T-helper 2 cell treated with Interferon-gamma antibody and Interleukin-4, amounts not matched to agents 100 ng/mL and 5 ng/mL, for 36 hours (primary cell): ENCODE measurements around the gene HERC2. TPM values are rescaled to one million over a fixed set of nuclear protein-coding genes. Genes with fewer than 3 reads are reported as not detected.

ENCODE experiments used
- intact Hi-C: fragments of 100-400 bp; cut with micrococcal nuclease; formaldehyde crosslinking; loops from one replicate; pipeline ENCODE4 v1.15.1; 2023
- total RNA-seq: library from RNA; stranded (reverse); gene quantifications from 2 replicates; pipeline ENCODE4 v1.2.3, GENCODE V29; 2022

The HERC2 gene
- total RNA-seq, 1 donor from 2014 or later, result 45.9 TPM

DNA sequence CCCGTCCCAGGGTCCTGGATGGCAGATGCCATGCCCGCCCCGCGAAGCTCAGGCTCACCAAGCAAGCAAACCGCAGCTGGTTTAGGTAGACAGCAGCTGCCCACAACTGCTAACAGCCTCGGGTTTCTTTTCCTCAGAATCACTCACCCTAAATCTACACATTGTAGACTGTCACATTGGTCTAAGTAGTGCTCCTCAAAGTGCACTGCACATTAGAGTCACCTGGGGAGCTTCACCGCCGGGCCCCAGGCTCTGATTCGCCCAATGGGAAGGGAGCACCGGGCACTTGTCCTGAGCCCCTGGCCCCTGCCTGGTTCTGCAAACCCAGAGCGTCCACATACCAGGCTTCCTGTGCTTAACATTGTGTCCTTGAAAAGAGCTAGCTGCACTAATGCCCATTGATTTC is 223.6 kb downstream of the HERC2 start:
- intact Hi-C loops, result no loop called here

DNA sequence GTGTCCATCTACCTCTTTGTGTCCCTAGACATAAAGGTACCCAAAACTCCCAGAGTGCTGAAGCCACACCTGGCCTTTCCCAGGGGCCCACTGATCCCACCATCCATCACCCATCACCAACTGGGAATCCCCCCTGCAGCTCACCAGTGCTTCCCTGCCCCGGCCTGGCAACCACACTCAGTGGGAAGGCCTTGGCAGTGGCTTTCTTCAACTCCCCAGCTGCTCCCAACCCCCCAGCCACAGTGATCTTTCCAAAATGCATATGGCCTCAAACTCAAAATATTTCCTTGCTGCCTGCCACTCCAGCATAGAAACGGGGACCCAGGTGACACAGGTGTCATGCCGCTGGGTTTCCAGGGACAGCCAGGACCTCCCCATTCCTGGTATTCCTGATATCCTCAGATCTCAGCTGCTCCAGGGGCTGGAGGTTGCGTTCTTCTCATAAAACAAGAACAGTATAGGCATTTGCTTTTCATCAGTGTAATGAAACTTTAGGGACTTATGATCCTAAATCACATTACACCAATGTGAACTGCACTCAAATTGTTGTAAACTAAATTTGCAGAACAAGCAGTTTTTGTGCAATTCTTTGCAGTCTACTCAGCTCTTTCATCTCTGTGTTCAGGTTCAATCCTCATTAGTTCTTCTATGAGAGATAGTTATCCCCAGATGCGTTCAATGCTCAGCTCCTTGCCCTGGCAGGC is 224.2 kb downstream of the HERC2 start:
- intact Hi-C loops, result no loop called here

DNA sequence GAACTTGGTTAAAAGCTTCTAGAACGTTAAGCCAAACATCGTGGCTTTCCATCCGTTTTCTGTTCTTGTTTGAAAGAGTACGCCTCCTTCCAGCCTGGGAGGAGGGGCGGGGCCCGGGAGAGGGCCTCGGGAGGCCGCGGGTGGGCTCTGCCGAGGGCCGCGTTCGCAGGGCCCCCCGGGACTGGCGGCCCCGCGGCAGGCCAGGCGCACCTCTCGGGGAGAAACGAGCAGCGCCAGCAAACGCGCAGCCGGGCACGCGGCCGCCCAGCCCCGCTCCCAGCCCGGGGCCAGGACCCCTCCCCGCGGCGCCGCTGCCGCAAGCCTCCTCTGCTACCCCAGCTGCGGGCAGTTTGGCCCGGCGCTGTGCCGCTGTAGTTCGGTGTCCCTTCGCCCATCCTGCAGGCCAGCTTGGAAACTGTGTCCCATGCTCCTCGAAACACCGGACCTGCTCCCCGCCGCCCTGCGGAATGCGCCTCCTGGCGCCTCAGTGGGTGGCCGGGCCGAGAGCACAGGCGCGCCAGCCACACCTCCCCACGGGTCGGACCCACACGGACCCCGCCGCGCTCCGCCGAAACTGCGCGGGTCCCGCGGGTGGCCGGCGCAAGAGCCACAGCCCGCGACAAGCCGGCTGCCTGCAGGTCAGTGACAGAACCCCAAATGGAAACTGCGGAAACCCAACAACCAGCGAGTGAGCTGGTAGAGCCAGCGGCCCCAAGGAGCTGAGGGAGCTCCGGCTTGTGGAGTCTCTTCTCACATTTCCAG is 225.1 kb downstream of the HERC2 start:
- intact Hi-C loops, result no loop called here

DNA sequence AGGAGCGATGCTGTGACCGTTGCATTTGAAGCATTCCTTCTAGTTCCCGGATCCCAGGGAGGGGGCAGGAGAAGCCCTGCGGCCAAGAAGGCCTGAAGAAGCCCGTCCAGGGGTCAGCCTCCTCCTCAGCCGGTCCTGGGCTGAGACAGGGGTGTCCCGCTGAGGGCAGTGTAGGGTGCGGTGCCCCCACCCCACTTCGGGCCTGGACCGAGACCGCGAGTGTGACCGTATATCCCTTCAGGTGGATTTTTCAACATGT is 225.6 kb downstream of the HERC2 start:
- intact Hi-C loops, result no loop called here

DNA sequence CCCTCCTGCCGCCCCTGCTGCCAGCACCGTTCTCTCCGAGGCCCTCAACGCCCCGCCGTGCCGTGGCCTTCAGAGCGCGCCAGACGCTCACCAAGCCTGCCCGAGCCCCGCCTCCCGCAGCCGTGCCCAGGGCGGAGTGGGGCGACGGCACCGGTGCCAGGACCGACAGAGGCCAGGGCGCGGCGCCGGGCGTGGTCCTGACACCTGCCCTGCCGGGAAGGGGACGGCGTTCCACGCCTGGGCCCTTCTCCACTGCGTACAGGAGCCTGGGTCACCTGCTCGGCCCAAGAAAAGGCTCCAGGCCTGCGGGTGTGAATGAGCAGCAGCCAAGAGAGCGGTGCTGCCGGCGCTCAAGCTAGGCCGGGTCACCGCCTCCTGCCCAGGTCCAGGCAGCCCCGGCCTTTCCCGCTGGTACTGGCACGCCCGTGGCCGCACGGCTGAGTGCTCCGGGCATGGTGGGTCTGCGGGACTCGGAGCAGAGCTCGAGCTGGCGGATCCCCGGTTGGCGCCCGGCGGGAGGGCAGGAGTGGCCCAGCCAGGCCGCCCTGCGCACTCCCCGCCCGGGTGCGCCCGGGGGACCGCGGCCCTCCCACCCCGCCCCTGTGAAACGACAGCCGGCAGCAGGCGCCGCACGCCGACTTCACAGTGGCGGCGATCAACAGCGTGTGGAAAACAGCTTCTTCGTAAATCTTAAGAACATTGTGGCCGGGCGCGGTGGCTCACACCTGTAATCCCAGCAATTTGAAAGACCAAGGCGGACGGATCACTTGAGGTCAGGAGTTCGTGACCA is 227.1 kb downstream of the HERC2 start:
- intact Hi-C loops, result no loop called here

DNA sequence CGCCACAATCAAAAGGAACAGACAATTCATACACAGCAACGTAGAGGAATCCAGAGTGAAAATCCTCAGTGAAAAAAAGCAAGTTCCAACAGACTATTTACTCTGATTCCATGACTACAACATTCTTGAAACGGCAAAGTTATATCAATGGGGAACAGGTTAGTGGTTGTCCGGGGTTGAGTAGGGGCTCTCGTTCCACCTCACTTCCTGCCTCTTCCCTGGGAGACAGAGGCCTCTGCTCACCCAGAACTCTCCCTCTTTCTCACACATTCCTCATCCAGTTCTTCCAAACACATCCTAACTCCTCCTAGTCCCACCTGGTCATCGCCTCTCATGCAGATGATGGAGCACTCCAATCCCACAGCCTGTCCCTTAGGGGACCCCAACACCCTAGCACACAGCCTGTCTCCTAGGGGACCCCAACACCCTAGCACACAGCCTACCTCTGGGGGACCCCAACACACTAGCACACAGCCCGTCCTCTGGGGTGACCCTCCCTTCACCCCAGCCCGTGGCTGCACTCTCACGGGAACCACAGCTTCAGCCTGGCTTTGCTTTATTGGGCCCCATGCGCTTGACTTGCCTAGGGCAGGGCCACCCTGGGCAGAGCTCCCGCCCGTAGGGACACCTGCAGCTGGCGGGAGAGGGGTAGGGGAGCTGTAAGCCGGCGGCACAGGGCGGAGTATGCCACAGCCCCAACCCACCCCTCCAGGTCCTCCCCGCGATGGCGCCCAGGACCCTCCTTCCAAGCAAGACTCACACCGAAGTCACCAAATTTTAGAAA is 228.0 kb downstream of the HERC2 start:
- intact Hi-C loops, result no loop called here

DNA sequence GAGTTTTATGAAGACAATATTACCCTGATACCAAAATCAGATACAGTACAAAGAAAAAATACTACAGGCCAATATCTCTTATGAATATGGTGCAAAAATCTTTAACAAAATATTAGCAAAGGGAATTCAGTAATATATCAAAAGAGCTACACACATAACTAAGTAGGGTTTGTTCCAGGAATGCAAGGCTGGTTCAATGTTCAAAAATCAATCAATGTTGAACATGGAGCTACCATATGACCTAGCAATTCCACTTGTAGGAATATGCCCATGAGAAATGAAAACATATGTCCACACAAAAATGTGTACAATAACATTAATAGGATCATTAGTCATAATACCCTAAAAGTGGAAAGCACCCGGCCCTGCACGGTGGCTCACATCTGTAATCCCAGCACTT is 230.7 kb downstream of the HERC2 start:
- intact Hi-C loops, result no loop called here

DNA sequence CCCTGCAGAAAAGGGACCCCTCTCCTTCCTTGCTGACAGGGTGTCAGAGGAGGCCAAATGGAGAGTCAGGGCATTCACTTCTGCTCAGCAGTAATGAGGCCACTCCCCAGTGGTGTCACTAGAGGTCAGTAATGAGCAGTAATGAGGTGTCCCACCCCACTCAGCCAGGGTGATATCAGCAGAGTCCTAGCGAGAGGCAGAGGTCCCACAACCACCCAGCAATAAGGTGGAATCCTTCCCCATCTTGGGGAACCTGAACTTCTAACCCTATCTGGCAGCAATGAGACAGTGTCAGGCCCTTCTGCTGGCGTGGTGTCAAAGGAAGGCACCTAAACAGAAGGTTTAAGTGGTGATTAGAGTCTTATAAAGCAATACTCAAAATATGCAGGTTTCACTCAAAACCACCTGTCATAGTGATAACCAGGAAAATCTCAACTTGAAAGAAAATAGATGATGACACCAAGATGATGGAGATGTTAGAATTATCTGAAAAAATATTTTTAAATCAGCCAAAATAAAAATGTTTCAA is 235.7 kb downstream of the HERC2 start:
- intact Hi-C loops, result loop anchor here (1.0 kb wide), 1 partner anchor 37 kb away; no protein-coding TSS in a partner anchor

DNA sequence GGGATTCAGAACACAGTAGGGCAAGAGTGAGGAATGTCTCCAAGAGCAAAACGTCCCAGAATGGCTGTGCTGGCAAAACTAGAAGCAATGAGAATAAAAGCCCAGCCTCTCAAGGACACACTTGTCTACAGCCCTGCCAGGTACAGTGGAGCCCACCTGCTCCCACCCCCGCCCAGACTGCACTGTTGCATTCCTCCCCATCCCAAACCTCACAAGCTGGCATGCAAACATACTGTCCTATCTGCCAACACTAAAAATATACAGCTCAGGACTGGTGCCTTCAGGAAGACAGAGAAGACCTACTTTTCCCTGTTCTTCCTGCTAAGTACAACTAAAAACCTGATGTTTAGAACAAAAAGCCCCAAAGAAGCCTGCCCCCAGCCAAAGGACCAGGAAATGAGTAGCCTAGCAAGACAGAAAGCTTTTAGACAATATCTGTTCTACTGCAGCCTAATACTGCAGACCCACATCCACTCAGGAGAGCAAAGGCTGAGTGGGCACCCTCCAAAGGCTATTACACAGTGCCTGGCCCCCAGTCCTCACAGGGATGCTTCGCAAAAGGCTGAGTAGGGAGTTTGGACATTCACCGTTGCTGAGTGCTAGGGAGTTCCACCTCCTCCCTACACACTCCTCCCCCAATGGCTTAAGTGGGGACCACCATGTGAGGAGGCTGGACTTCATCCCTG is 236.3 kb downstream of the HERC2 start:
- intact Hi-C loops, result loop anchor here (1.0 kb wide), 1 partner anchor 38 kb away; no protein-coding TSS in a partner anchor

DNA sequence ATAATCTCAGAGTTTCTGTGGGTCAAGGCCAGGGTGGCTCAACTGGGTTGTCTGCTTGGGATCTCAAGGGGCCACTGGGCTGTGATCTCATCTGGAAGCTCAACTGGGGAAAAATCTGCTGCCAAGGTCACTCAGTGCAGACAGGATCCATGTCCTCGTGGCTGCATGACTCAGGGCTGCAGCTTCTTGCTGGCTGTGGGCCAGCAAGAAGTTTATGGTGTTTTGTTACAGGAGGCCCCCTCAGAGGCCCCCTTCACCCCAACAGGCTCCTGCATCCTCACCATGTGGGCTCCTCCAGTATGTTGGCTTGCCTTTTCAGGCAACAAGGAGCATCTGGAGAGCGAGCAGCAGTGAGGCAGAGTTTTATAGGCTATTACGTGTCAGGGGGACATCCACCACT is 237.4 kb downstream of the HERC2 start:
- intact Hi-C loops, result no loop called here

DNA sequence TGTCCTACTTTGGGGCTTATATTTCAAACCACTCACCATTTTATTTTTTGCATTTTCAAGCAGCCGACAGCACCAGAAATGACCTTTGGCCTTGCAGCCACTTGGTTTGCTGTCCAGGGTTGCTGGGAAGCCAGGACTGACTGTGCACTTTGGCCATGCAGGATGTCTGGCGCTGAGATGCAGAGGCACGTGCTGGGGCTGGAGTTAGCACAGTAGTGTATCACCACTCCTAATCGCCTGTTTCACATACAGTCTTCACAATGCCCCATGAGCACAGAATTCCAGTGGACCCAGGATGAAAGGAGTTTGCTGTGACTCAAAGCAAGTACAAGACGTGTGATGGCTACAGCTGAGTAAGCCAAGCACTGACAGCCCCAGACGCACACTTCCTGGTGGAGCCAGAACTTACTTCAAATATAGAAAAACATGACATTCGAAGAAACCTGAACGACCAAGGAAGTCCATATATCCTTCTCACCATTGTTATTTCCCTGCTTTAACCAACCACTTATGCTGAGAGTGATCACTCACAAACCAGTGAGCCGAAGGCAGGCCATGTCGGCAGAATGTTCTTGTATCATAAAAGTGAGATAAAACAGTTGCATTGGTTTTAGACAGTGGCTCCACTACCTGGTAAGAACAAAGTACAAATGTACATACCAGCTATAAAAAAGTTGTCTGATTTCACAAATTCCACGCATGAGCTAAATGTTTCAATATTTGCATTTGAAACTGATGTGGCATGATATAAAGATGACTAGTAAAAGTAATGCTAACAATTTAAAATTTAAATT is 238.9 kb downstream of the HERC2 start:
- intact Hi-C loops, result no loop called here

DNA sequence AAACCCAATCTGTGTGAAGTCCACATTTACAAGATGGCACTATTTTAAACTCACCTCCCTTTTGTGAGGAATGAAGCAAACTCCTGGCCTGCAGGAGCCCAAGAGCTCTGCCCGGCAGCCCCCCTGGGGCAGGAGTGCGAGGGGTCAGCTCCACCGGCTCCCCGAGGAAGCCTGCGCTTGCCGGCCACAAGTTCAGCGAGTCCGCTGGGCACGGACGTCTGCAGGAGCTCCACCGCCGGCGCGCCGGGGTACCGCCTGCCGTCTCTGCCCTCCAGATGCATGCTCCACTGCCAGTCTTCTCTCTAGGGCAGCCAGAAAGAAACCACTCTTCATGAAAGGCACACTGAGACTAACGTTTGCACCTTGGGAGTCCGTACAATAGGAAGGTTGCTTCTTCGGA is 240.4 kb downstream of the HERC2 start:
- intact Hi-C loops, result no loop called here

DNA sequence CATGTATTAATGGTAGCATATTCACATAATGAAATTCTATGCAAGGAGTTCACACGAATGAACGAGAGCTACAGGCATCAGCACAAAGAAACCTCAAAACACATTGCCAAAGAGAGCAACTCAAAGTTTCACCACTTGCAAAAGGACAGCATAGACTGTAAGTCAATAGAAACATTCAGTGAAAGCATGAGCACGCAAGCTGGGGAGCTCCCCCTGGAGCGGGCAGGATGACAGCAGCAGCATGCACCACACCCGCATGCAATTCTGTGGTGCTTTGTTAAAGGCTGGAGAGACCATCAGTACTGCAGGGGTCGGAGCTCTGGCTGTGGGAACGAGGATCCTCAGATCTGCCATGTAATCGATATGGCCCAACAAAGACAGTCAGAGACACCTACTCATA is 241.6 kb downstream of the HERC2 start:
- intact Hi-C loops, result loop anchor here (1.0 kb wide), 1 partner anchor 17 kb away; no protein-coding TSS in a partner anchor

DNA sequence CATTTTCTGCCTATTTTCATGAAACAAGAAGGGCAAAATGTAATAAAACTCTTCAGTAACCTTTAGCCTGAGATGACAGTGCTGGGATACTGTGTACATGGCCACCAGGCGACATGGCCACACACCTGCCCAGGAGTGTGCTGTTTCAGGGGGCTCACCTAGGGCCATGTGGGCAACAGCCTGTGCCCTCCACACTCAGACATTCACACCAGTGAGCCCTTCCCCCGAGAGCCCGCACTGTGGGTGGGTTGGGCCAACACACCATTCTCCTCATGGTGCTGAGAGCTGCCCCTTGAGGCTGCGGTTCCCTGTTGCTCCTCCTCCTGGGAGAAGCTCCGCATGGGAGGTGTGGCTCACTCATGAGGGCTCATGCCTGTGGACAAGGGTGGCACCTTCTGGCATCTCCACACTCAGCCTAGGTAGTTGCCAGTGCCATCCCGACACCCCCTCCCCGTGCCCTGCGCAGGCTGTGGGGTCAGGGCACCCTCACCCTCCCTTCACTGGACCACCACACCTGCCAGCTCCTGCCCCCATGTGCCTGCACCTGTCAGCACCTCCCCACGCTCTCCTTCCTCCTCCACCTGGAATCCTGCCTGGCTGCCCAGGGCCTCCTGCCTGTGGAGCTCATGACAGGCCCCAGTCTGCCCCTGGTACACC is 242.5 kb downstream of the HERC2 start:
- intact Hi-C loops, result no loop called here

DNA sequence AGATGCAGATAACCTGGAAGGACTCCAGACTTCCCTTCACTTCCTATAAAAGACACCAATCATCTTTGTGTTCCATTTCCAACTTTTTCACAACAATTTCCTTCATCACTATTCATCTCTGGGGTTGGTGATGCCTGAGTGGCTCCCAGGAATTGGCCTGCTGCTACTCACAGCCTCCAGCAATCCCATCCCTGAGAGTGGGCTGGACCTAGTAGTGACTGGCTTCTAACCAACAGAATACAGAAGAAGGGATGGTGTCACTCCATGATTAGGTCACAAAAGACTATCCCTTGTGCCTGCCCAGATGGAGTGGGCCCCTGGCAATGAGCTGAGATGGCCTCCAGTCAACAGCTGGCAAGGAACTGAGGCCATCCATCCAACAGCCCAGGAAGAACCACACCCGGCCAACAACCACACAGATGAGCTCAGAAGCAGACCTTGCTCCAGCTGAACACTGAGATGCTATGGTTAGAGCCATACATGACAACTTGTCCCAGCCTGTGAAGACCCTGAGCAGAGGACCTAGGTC is 243.7 kb downstream of the HERC2 start:
- intact Hi-C loops, result no loop called here

DNA sequence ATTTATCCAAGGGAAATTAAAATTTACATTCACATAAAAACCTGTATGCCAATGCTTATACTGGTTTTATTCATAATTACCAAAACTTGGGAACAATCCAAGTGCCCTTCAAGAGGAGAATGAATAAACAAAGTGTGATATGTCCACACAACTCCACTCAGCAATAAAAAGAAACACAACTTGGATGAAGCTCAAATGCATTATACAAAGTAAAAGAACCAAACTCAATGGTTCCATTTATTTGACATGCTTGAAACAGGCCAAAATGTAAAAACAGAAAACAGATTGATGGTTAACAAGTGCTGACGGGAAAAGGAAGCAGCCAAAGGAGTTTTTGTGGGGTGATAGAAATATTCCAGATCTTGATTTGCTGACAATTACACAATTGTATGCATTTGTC is 246.4 kb downstream of the HERC2 start:
- intact Hi-C loops, result no loop called here

DNA sequence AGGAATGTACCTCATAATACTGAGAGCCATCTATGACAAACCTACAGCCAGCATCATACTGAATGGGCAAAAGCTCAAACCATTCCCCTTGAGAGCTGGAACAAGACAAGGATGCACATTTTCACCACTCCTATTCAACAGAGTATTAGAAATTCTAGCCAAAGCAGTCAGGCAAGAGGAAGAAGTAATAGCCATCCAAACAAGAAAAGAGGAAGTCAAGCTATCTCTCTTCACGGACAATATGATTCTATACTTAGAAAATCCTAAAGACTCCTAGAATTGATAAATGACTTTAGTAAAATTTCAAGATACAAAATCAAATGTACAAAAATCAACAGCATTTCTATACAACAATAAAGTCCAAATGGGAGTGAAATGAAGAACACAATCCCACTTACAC is 253.0 kb downstream of the HERC2 start:
- intact Hi-C loops, result no loop called here

DNA sequence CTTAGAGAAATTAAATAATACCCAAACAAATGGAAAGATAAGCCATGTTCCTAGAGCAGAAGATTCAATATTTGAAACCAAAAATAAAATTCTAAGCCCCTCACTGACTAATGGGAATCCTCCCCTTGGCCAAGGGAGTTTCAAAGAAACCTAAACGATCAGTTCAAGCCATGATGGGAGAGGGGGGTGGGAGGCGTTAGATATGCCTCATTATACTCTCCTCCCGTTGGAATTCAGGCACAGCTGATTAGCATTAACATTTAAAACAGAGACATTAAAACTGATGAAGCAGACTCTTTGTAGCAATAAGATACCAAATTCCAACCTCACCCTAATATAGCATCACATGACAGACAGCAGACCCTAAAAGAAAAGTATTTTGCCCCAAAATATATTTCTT is 255.7 kb downstream of the HERC2 start:
- intact Hi-C loops, result no loop called here
